Measurements from ENCODE around the gene GALNT5. TPM values are rescaled to one million over a fixed set of nuclear protein-coding genes. Genes with fewer than 3 reads are reported as not detected.

Gene GALNT5
- total RNA-seq, 1 donor from 2014 or later: not detected

DNA sequence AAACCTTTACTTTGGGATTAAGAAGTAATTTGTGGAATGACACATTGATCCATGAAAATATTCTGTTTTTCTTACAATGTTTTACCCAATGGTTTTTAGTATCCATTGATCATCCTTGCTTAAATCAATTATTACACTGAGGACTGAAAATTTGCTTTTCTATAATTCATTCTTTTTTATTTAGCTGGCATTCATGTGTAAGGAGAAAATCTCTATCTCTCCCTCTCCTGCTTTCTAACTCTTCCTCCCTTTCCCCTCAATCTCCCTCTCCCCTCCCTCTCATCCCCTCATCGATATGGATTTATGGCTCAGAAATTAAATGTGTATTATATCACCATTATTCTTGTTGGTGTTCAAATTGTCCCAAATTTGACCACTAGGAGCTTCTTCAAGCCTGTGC, 29.7 kb downstream of the GALNT5 start:
- DNase-seq (ENCODE audit: low read depth, low spot score): no peak

DNA sequence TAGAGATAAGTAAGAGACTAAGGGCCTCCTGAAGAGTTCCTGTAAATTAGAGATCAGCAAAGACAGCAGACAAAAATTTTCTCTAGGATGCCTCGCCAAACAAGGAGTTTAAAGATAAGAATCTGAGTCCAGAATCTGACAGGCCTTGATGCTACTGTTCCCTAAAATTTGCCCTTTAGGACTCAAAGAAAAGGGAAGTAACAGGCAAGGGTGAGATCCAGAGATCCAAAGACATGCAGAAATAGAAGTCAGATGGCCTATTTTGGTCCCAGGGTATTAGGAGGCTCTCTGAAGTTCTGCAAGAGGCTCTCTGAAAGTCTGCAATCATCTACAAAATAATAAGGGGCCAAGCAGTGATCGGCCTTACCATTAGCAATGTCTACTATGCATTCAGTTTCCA, 33.0 kb downstream of the GALNT5 start:
- no peak for DNase-seq (ENCODE audit: low read depth, low spot score)

DNA sequence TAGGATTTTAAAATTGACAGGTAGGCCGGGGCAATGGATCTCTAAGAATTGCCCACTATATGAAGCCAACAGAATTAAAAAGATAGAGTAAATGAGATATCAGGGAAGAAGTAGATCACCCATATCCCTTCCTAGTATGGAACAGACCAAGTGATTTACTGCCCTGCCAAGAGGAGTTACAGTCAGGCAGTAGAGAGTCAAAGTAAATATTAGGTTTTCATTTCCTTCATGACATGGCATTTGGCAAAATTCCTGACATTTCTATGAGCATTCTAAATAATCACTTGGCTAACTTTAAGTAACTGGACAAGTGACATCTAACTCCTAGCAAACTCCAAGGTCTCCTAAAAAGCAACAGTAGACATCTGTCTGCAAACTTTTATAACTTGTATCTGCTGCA, 33.5 kb downstream of the GALNT5 start:
- no peak for DNase-seq (ENCODE audit: low read depth, low spot score)

DNA sequence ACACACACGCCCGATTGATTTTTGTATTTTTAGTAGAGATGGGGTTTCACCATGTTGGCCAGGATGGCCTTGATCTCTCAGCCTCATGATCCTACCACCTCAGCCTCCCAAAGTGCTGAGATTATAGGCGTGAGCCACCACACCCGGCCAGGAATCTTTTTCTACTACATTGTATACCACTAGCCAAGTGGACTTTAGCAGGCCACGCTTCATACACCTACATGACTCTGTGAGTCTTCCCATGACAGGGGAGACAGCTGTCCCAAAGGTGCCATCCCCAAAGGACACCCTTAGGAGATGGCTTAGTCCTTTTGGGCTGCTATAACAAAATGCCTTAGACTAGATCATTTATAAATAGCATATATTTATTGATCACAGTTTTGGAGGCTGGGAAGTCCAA, 35.3 kb downstream of the GALNT5 start:
- DNase-seq (ENCODE audit: low read depth, low spot score): no peak

DNA sequence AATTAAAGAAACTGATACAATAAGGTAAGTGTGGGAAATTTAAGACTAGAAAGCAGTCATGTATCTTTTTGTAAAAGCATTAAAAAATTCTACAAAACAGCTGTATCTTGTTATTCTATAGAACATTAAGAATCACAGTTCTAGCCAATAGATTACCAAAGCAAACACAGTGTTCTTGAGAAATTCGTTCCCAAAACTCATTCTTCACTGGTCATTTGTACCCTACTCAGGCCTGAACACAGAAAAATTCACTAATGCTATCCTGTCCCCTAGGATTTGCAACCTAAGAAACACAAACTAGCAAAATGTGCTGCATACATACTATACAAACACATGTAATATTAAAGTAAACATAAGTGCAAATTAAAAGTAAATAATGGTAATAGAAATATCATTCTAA, 39.0 kb downstream of the GALNT5 start:
- DNase-seq (ENCODE audit: low read depth, low spot score): no peak

DNA sequence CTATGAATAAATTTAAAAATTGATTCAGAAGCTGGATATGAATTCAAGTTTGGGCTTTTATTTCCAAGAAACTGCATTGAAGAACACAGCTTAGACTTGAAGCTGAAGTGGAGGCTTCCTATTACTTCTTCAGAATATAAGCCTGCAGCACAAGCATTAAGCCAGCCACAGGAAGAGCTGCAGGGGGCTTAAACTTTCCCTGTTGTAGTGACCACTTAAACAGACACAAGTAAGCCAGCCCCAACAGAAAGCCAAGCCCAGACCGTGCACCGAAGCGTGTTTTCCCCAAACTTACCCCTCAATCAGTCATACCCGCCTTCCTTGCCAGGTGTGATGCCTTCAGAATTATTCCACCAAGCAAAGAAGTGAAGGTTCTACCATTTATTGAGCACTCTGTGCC, 39.5 kb downstream of the GALNT5 start:
- no peak for DNase-seq (ENCODE audit: low read depth, low spot score)

DNA sequence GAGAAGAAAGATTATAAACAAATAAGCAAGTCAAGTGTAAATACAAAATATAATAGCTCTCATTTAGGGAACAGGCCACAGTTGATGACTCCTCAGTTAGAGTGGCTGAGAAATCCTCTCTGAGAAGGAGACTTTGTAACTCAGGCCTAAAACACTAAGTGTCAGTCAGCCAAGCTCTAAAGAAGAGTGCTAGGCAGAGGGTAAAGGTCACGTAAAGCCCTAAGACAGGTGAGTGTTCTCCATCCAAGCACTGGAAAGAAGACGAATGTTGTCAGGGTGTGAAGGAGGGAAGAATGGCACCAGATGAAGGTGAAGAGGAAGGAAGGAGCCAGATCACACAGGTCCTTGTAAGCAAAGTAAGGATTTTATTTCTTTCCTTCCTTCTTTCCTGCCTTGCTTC, 43.8 kb downstream of the GALNT5 start:
- no peak for DNase-seq (ENCODE audit: low read depth, low spot score)

DNA sequence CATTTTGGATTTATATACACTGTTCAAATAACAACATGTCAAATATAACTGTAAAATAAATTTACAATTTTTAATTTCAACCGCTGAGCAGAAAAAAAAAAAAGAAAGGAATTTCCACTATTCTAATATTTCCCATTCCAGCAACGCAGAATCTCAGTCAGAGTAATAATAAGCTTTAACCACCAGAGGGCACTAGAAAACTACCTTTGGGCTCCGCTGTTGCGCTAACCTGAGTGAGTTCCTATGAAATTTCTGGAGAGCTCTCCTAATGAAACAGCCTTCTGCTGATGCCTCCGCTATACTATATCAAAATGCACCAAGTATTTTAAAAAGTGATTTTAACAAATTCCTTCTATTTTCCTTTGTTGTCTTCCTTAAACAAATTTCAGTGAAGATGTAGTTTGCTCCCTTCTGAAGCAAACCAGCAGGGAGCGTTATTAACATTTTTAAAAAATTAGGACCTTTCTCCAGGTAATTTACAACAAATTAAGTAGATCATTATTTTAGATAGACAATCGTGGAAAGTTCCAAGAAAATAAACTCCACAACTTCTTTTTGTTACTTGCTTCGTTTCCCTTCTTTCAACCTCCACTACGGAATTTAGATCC, 45.1 kb downstream of the GALNT5 start:
- peak; percentile 4 for DNase-seq (ENCODE audit: low read depth, low spot score)

DNA sequence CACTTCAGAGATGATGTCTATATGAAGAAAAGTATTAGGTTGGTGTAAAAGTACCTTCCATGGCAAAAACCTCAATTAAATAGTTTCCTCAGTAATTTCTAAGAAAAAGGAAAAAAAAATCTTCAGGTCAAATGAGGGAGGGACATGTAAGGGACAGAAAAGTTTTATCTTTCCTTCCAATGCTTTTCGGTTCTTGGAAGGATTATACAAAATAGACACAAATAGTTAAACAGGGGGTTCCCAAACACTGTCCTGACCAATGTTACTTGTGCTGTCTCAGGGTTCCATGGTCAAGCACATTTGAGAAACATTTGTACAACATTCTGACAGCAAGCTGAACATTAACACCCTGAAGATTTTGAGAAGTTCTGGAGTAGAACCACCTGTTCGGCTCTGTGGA, 46.1 kb downstream of the GALNT5 start:
- no peak for DNase-seq (ENCODE audit: low read depth, low spot score)

DNA sequence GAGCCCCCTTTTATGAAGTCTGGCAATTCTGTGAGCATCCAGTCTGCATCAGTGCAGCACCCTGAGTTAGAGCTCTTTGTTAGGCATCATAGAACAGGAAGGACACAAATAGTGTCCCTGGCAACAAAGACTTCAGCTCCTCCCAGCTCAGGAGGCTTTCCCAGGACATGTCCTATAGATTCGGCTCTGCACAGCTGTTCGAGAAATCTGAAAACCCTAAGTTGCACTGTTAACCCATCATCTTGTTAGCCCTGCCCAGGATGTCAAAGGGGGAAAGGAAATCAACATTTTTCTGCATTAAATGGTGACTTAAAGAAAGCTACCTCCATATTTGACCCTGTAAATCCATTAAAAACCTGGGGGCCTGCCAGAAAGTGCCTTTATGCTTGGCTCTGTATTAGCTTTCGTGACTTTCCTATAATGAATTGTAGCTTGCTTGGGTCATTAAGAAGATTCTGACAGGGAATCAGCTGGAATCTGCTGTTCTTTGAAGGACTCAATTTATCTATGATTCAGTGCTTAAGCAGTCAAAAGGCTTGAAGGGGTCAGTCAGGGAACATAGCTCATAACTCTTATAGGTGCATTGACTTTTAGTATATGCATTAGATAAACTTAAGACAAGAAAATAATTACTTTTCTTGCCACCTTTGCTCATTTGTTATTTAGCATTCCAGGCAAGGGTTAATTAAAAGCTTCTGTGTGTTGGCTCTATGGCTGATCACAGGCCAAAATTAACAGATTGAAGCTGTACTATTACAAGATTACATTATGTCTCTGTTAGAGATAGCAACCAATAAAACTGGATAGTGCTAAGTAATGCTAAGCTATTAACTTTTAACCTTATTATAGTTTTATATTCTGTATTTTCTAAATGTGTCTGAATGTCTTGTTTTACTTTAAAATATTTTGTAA, 47.6 kb downstream of the GALNT5 start:
- no peak for DNase-seq (ENCODE audit: low read depth, low spot score)

DNA sequence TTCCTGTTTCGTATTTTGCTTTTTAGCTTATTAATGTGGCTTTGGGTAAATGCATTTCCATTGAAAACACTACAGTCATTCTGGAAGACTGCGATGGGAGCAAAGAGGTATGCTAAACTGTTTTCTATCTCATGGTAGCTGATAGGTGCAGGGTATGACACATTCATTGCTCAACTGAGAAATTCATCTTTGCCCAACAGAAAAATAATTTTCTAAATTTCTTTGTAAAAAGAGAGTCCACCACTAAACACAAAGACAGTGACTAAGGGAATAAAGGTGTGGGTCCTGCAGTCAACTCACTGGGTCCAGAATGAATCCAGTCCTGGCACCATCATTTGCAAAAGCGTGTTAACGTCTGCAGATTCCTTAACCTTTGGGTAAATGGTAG, 48.2 kb downstream of the GALNT5 start:
- no peak for DNase-seq (ENCODE audit: low read depth, low spot score)

DNA sequence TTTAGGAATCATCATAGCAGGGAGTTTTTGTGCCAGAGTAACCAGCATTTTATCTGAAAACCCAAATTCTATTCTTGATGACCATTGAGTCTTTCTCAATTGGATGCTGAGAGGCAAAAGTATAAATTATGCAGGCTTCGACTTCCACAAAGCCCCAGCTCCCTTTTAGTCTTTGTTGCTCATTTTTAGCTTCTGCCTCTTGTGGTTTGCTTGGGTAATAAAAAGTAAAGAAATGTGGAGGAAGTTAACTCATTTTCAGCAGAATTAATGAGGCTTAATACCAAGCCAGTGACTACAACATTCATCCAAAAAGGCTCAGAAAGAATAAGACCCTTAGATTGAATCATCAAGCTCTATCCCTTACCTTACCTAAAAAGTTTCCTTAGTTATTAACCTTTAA, 49.5 kb downstream of the GALNT5 start:
- DNase-seq (ENCODE audit: low read depth, low spot score): no peak

DNA sequence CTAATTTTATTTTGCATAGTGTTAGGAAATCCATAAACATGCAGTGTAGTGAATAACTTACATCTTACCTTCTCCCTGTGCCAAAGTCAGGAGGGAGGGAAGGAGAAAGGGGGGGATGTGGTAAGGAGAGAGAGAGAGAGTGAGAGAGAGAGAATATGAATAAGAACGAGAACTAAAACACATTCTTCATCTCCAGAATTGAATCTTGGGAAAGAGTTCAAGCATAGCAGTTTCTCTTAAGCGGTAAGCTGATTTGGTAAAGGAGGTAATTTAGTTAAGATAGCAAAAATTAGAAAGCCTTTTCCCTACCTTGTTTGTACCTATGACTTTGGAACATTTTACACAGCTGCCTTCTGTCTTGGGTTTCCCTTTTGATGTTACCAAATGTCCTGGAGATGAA, 52.4 kb downstream of the GALNT5 start:
- DNase-seq (ENCODE audit: low read depth, low spot score): no peak

DNA sequence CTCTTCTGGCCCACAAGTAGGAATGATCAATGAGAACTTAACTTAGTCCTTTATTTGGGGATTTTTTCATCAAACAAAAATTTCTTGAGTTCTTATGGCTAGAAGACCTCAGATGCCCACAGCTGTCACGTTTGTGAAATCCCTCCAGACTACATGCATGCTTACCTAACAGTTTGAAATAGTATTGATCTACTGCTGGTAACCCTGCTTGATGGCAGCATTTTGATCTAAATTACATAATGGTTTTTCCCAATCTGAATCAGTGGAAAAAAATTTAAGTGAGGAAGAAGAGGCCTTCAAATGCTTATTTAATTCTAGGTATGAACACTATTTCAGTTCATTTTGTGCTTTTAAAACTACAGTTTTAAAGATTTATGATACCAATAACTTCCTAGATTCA, 54.2 kb downstream of the GALNT5 start:
- DNase-seq (ENCODE audit: low read depth, low spot score): no peak

DNA sequence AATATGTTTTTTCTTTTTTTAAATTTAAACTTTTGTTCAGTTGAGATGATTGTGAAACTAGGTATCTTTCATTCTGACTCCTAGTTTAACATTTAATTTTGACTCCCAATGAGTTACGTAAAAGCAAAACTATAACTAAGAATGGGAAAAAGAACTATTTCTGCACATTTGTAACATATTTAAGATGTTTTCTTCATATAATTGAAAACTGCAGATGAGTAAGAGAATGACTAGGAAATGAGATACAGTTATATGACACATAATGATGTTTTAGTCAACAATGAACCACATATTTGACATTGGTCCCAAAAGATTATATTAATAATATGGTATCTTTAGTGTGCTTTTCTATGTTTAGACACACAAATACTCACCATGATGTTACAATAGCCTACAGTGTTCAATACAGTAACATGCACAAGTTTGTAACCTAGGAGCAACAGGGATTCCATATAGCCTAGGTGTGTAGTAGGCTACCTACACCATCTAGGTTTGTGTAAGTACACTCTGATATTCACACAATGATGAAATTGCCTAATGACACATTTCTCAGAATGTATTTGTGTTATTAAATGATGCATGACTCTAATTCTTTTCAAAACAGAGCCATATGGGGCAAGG, 55.5 kb downstream of the GALNT5 start:
- DNase-seq (ENCODE audit: low read depth, low spot score): no peak

DNA sequence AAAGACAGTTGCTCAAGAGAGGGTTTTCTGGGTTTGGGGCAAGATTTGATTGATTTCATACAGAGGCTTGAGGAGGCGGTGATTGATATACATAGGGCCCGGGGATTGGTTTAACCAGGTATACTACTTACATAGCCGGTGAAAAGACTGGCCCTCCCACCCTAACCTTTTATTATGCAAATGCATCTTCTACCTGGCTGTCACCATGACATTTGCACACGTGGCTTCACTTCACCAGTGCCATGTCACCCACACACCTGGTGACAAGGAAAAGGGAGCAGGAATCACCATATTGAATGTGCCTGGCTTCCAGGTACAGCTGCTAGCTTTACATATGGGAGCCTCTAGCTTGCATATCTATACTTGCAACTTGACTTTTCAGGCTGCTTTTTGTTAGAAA, 58.4 kb downstream of the GALNT5 start:
- DNase-seq (ENCODE audit: low read depth, low spot score): no peak

DNA sequence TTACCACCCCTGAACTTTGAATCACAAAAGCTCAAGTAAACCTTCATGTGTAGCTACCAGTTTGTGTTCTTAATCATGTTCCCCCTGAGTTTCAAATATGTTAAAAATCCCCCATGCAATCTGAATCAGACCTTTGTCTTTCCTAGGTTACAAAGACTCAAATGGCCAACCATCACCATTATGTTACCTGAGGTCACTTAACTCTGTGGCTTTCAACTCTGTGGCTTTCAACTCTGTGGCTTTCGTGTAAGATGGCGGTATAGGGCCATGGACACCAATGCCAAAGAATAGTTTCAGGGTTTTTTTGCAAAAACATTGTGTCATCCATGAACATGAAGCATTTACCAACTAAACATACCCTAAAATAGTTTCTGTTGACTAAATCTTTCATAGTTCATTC, 61.4 kb downstream of the GALNT5 start:
- no peak for DNase-seq (ENCODE audit: low read depth, low spot score)

DNA sequence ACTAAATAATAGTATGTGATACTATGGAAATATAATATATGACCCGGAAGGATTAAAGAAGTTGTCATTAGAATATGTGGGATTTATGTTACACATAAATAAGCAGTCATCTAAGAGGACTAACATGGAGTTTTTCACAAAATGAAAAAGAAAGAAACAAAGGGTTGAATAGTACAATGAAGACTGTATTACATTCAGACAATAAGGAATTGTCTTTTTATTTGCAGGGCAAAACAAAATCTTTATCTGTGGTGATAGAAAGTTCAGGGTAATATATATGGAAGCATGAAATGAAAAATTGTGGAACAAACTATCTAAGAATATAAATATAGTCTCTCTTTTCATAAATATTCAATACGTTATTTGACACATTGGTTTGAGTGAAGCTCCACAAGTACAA, 62.3 kb downstream of the GALNT5 start:
- no peak for DNase-seq (ENCODE audit: low read depth, low spot score)

DNA sequence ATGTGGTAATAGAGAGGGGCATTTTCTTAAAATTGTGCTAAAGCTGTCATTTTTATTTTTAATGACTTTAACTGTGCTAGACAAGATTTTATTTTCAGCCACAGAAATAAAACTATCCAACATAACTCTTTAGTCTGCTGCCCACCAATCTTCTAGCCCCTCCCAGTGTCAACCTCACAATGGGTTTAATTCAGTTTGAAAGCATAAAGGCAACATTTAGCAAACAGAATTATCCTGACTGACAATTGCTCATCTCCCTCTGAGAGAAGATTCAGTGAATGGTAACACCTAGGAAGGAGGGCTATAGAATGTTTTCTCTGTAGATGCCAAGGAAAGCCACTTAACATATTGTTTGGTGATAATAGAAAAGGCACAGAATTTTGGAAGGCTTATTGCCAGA, 62.9 kb downstream of the GALNT5 start:
- no peak for DNase-seq (ENCODE audit: low read depth, low spot score)

DNA sequence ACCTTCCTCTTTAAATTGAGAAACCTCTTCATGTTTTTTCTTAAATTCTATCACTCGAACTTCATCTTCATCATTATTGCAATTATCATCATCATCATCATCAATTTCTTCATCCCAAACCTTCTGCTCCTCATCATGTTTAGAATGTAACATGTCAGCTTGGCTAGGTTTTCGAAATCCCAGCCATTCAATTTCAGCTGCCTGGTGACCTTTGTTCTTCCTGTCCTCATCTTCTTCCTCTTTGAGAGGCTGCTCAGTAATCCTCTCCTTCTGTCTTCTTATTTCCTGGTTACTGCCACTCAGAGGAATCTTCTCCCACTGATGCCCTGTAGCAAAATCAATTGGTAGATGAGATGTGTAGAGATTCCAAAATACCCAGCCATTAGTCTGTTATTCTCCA, 64.0 kb downstream of the GALNT5 start:
- no peak for DNase-seq (ENCODE audit: low read depth, low spot score)

DNA sequence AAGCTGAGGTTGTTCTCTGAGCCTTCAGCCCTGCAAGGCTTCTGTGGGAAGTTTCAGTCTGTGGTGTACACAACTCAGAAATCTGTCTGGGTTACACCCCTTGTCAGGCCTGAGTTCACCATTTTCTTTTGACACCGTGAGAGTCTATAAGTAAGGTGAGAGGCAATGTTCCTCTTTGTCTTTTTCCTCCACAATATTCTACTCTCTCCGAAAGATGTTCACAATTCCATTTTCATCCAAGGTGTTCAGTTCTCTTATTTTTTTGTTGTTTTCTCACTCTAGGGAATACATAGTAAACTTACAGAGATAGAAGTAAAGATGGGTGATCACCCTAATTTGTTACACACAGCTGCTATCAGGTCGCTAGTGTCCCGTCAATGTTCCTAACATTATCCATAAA, 64.9 kb downstream of the GALNT5 start:
- DNase-seq (ENCODE audit: low read depth, low spot score): no peak

DNA sequence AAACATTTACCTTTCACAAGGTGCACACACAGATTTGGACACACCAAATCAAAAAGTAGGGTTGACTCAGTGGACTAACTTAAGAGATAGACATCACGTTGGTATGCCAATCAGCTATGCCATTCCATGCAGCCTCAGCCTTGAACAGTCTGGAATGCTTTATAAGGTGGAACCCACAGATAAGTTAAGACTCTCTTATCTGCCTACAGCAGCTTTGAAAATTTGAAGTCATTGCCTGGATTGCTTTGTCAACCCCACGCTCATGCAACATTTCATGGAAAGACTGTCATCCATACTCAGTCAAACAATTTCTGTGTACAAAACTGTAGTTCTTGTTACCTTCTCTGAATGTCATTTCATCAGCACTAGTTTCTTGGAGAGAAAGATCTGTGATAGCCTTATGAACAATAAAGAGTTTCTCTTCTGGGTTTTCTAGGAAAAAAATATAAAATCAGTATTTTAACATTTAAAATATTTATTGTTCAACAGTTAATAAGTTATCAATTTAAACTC, 66.9 kb downstream of the GALNT5 start:
- DNase-seq (ENCODE audit: low read depth, low spot score): no peak

DNA sequence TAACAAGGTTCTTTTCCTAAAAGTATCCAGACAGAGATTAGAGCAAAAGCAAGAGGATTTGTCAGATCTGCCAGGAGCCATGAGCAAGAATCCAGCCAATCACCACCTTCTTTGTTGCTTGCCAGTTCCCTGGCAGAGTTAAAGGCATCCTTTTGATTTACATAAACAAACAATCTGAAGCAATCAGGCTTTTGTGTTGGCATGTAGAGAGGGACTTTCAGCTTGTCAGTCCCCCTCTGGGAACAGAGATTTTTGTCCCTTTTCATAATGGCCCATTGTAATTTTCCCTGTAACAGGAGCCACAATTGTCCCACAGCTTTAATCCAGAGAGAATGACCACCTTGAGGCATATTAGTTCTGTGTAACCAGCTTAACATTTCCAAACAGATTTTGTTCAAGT, 68.3 kb downstream of the GALNT5 start, which contains the start of gene ERMN:
ERMN (minus strand) TSS at position 39 of the 400 bp plus-strand sequence. CDS start 182 bp downstream, outside the sequence.
- no peak for DNase-seq (ENCODE audit: low read depth, low spot score)

Data from pulmonary artery endothelial cell (primary cell).